DMS79 treated with DMSO at 0.1 percent for 48 hours (cell line): ENCODE measurements around the gene CBR4.
A peak's percentile ranks its signal among the peaks of the same experiment; 100 is the strongest.

Experiments used
- DNase-seq: peaks from one replicate; lab custom pipeline; 2025; lab: John Stamatoyannopoulos, UW

Gene CBR4

GRCh38 chr4:169033660-169034059 lies 23.6 kb upstream of the CBR4 start:
- peak; percentile 4 for DNase-seq

- no peak for DNase-seq
Observed at GRCh38 chr4:169032883-169033645, 23.0 kb upstream of the CBR4 start.

GRCh38 chr4:169032194-169032593 lies 22.1 kb upstream of the CBR4 start:
- DNase-seq, result no peak

- DNase-seq, result no peak
Observed at GRCh38 chr4:169031392-169031791, 21.3 kb upstream of the CBR4 start.

- DNase-seq, result no peak
Observed at GRCh38 chr4:169030562-169030982, 20.5 kb upstream of the CBR4 start.

GRCh38 chr4:169029947-169030346 lies 19.9 kb upstream of the CBR4 start:
- no peak for DNase-seq

GRCh38 chr4:169027663-169028062 lies 17.6 kb upstream of the CBR4 start:
- DNase-seq, result no peak

- no peak for DNase-seq
Observed at GRCh38 chr4:169025184-169025583, 15.1 kb upstream of the CBR4 start.

- no peak for DNase-seq
Observed at GRCh38 chr4:169024762-169025161, 14.7 kb upstream of the CBR4 start.

- DNase-seq, result no peak
Observed at GRCh38 chr4:169018406-169018805, 8.4 kb upstream of the CBR4 start.

- no peak for DNase-seq
Observed at GRCh38 chr4:169017971-169018370, 7.9 kb upstream of the CBR4 start.

- no peak for DNase-seq
Observed at GRCh38 chr4:169015186-169015623, 5.2 kb upstream of the CBR4 start.

GRCh38 chr4:169014586-169014985 lies 4.5 kb upstream of the CBR4 start:
- no peak for DNase-seq

GRCh38 chr4:169013396-169013795 lies 3.3 kb upstream of the CBR4 start:
- no peak for DNase-seq

- no peak for DNase-seq
Observed at GRCh38 chr4:169012049-169012448, 2.0 kb upstream of the CBR4 start.

- DNase-seq, result peak; percentile 18
Observed at GRCh38 chr4:169009286-169010124, 550 bp downstream of the CBR4 start.

- no peak for DNase-seq
Observed at GRCh38 chr4:169005453-169006099, 4.5 kb downstream of the CBR4 start.

GRCh38 chr4:169000315-169000714 lies 9.7 kb downstream of the CBR4 start:
- no peak for DNase-seq

GRCh38 chr4:168999809-169000208 lies 10.2 kb downstream of the CBR4 start:
- DNase-seq, result no peak

- no peak for DNase-seq
Observed at GRCh38 chr4:168998596-168998995, 11.5 kb downstream of the CBR4 start.

GRCh38 chr4:168995537-168996295 lies 14.3 kb downstream of the CBR4 start:
- no peak for DNase-seq

GRCh38 chr4:168994958-168995357 lies 15.1 kb downstream of the CBR4 start:
- no peak for DNase-seq
